Medulla oblongata (tissue), 1 donor: Measurements from ENCODE around the gene APOBR.
"Not testable (repeated sequence)": the region's sequence is repeated elsewhere in the genome, so short reads cannot be mapped to it uniquely, and the experiment has no call there.

ENCODE experiments used
- DNase-seq: peaks from one replicate; pipeline ENCODE4 v3.0.0-alpha.2; 2015; ENCODE audit errors: extremely low spot score

APOBR gene

DNA sequence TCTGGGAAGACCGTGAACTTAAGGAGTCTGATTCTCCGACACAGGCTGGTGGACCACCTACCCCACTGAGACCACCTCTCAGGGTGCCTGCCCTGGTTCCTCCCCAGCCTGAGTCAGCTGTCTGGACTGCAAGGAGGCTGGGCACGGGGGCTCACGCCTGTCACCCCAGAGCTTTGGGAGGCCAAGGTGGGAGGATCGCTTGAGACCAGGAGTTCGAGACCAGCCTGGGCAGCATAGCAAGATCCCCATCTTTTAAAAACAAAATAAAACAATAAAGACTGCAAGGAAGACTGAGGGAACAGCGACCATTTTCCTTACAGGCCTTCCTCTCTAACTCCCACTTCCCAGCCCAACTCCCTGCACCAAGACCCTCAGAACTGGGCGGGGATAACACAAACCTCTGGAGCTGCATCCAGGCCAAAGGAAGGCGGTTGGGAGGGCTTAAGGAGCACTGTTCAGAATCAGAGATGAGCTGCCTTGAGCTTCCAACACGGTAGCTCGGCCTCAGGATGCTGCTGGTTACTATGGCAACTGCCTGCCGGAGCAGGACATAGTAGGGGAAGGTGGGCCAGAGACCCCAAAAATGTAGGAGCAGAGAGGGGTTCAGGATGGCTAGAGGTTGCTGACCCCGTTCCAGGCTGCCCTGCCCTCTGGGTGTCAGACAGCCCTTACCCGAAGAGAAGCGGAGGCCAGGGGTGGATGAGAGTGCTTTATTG, 4.4 kb downstream of the APOBR start:
- no peak for DNase-seq

DNA sequence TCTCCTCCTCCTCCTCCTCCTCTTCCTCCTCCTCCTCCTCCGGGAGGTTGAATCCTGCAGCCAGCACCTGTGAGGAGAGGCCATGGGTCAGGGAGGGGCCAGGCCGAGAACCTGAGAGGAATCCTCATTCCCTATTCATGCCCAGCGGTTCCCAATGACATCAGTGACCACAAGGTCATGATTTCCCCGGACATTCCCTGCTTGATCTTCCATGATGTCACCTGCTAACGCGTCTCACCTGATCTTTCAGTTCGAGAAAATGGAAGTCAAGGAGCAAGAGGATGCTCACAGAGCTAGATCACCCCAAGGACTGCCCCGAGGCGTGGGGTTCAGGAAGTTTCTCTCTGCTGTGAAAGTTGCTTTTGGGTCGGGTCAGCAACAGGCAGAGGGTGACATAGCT, 5.4 kb downstream of the APOBR start:
- no peak for DNase-seq

DNA sequence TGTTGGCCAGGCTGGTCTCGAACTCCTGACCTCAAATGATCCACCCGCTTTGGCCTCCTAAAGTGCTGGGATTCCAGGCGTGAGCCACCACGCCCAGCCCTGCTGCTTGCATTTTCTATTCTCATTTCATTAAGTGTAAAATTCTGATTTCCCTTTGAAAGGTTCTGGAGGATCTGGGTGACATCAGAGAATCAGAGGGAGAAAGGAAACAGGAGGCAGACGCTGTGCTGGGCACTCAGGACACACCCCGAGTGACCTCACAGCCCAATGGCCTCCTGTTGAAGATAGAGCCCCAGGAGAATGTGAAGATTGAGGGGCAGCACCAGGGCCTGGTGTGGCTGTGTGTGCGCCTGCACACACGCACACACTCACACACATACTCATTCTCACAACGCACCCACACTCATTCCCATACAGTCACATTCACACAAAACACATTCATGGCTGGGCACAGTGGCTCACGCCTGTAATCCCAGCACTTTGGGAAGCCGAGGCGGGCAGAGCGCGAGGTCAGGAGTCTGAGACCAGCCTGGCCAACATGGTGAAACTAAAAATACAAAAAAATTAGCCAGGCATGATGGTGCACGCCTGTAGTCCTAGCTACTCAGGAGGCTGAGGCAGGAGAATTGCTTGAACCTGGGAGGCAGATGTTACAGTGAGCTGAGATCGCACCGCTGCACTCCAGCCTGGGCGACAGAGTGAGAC, 6.2 kb downstream of the APOBR start:
- not testable (repeated sequence) for DNase-seq

DNA sequence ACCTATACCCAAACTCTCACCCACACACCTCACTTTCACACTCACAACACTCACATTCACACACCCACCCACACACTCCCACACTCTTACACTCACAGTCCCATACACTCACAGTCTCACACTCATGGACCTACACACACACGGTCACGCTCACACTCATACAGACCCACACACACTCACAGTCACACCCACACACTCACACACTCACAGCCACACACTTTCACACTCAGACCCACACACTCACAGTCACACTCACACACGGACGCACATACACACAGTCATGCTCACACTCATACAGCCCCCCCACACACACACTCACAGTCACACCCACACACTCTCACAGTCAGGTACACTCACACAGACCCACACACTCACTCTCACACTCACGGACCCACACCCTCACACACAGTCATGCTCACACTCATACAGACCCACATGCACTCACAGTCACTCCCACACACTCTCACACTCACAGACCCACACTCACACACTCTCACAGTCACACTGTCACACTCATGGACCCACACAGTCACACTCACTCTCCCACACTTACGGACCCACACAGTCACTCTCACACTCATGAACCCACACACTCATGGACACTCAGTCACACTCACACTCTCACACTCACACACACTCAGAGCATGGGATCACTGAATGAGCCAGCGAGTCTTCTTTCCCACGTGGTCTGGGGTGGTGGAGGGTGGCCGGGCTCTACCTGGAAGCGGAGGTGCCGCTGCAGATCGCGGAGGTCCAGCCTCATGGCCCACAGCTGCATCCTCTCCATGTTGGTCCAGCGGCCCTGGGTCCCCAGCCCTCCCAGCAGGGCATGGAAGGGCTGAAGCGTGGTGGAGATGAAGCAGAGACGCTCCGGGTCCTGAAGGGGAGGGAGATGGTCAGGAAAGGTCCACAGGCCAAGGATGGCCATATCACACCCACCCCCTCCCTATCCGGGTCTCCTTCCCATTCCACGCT, 7.1 kb downstream of the APOBR start:
- no peak for DNase-seq

- DNase-seq: no peak
These were observed 7.8 kb downstream of the APOBR start for GRCh38 chr16:28502290-28502689.

- no peak for DNase-seq
These were observed 9.2 kb downstream of the APOBR start for GRCh38 chr16:28503470-28504259.

DNA sequence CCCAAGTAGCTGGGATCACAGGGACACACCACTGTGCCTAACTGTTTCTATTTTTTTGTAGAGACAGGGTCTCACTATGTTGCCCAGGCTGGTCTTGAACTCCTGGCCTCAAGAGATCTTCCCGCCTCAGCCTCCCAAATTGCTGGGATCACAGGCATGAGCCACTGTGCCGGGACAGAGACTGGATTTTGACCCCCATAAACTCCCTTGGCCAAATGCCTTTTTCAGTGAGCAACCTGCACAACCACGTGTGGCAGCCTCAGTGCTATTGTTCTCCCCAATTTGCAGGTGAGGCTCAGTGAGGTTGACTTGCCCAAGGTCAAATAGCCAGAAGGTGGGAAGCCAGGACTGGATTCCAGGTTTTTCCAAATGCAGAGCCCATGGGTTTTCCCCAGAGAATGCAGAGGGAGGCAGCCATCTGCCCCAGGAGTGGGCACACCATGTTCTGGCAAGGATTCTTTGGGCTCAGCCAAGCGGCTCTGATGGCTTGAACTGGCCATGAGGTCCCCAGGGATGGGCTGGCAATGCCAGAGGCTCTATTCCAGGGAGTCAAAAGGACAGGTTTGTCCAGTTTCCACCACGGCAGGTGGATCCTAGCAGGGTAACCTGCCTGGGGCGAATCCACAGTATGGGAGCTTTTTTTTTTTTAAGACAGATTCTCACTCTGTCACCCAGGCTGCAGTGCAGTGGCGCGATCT, 10.4 kb downstream of the APOBR start:
- no peak for DNase-seq

- no peak for DNase-seq
These were observed 11.2 kb downstream of the APOBR start for GRCh38 chr16:28505489-28506137.

GRCh38 chr16:28511031-28511430, 16.6 kb downstream of the APOBR start:
- DNase-seq: no peak

- no peak for DNase-seq
These were observed 17.7 kb downstream of the APOBR start for GRCh38 chr16:28511801-28512789.

- DNase-seq: no peak
These were observed 19.2 kb downstream of the APOBR start for GRCh38 chr16:28513484-28514181.

DNA sequence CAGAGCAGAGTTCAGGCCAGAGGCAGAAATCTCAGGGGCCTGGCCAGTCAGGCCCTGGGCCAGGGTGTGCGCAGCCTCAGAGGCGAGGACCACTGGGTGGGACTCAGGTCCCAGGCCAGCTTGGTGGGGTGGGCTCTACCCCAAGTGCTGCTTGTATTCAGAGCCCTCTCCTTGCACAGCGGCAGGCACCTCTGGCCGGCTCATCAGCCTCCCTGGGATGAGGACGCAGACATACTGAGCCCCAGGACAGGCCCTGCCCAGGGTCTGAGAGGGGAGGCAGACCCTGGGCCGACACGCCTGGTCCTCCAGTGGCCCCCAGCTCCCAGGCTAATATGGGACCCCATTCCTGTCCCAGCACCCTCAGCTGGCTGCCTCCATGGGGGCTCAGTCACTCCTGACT, 19.8 kb downstream of the APOBR start:
- no peak for DNase-seq

GRCh38 chr16:28520672-28521071, 26.2 kb downstream of the APOBR start:
- DNase-seq: no peak

GRCh38 chr16:28521436-28521835, 27.0 kb downstream of the APOBR start:
- DNase-seq: no peak

DNA sequence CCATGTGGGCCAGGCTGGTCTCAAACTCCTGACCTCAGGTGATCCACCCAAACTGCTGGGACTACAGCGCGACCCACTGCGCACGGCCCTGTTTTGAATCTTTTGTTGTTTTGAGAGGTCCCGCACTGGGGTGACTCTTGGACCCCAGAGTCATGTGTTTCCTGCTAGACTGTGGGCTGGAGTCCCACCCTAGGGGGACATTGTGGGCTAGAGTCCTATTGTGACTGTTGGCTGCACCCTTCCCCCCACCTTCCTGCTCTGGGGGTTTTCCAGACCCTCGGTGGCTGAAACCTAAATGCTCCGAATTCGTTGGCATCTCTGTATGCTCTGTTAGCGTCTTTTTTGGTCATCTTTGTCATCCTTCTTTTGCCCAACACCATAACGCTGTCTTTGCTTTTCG, 28.3 kb downstream of the APOBR start:
- DNase-seq: no peak

- DNase-seq: no peak
These were observed 30.3 kb downstream of the APOBR start for GRCh38 chr16:28524681-28525171.

DNA sequence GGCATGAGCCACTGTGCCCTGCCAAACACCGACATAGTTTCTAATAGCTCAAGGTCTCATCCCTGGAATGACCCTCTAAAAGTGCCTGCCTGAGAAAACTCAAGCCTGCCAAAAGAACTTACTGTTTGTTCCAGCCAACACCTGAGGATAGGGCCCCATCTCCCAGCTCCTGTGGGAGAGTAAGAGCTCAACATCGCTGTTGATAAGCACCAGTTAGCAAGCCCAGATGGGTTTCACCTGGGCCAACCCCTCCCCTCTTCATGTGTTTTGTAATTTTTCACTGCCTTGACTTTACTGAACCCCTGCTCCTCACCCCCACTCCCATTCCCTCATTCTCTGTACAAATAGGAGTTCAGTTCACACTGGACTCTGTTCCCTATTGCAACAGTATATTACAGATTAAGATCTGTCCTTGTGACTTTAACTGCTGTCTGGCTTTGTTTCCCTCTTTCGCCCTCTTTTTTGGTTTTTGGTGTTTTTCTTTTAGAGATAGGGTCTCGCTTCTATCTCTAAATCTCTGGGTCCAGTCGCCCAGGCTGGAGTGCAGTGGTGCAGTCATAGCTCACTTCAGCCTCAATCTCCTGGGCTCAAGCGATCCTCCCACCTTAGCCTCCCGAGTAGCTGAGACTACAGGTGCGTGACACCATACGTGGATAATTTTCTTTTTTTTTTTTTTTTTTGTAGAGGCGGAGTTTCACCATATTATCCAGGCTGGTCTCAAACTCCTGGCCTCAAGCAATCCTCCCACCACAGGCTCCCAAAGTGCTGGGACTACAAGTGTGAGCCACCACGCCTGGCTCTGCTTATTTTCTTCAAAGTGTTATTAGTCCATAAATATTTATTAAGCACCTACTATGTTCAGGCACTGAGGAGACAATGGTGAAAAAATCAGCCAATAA, 32.0 kb downstream of the APOBR start:
- no peak for DNase-seq
